Medulla oblongata (tissue), 1 donor: ENCODE data around the gene PPIL6.
A peak's percentile ranks its signal among the peaks of the same experiment; 100 is the strongest.

Experiments used
- DNase-seq: peaks from one replicate; pipeline ENCODE4 v3.0.0-alpha.2; 2015; ENCODE audit errors: extremely low spot score

PPIL6 gene

GRCh38 chr6:109449064-109449794 is 8.8 kb upstream of the PPIL6 start:
- DNase-seq, result no peak

DNA sequence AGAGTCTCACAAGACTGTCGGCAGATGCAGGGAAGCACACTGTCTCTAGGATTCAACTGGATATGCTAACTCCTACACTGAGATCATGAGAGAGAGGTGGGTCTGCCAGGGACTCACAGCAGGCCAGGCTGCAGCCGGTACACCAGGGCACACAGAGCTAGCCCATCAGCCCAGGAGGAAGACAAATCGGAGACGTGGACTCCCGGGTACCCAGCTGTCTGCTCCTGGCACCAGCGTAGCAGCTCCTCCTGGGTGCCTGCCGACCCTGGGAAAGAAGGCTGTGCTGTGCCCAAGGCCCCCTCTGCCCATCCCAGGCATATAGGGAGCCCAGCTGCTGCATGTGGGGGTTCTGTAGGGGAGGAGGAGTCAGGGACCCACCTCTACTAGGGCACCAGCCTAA is 8.2 kb upstream of the PPIL6 start:
- DNase-seq, result no peak

DNA sequence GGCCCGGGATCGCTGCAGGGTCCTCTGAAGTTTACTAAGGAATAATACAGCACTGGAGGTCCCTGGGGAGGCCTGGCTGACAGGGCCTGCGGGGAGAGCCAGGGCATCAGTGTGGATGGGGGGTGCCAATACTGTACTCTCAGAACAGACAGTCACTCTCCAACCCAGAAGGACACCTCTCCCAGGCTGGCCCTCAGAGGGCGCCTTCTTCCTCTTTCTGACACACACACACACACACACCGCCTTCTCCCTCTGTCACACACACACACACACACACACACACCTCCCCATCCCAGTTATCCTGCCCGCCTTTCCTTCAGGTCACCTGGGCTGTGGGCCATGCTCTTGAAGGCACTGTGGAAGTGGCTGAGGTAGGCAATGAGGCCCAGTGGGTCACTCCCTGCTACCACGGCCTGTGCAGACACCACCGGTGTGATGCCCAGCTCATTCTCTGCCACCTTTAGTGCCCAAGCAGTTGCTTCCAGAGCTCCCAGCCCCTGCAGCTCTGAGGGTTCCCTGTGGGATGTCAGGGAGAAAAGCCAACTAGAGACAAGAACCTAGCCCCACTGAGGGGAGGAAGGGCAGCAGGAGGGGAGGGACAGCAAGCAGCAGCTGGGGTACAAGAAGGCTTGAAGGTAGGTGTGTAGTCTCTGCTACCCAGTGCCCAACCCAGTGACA is 7.6 kb upstream of the PPIL6 start:
- no peak for DNase-seq

DNA sequence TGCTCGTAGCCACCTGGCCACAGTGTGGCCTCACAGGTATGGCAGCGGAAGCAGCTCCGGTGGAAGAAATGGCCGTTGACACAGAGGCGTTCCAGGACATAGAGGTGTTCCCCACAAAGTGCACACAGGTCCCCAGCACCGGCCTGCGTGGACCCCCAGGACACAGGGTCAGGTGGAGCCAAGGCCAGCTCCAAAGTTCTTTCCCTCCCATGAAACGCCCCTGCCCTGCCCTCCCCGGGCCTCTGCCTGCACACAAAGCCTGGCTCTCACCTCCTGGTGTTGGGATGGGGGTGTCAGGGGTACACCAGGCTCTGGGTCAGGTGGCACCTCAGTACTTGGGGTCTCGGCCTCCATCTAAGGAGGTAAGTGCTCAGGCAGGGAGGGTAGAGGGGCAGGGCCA is 6.7 kb upstream of the PPIL6 start:
- DNase-seq, result no peak

GRCh38 chr6:109446541-109446940 is 6.1 kb upstream of the PPIL6 start:
- DNase-seq, result no peak

- no peak for DNase-seq
Observed at GRCh38 chr6:109446072-109446471, 5.6 kb upstream of the PPIL6 start.

- no peak for DNase-seq
Observed at GRCh38 chr6:109445382-109445781, 5.0 kb upstream of the PPIL6 start.

- DNase-seq, result no peak
Observed at GRCh38 chr6:109443425-109443950, 3.1 kb upstream of the PPIL6 start.

DNA sequence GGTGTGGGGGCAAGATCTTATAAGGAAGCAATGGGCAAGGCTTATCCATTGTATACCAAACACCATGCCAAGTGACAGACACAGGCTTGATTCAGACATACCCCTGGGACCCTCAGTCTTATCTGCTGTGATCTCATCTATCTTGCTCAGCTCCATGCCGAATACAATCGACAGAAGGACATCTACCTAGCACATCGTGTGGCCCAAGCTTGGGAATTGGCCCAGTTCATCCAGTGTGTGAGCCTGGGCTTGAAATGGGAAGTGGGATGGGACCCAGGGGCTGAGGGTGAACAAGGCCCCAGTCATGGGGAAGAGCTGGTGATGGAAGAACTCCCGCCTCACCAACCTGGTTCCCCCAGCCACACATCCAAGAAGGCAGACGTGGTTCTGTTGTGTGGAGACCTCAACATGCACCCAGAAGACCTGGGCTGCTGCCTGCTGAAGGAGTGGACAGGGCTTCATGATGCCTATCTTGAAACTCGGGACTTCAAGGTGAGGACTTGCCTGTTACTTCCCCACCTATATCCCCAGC is 2.0 kb upstream of the PPIL6 start:
- no peak for DNase-seq

DNA sequence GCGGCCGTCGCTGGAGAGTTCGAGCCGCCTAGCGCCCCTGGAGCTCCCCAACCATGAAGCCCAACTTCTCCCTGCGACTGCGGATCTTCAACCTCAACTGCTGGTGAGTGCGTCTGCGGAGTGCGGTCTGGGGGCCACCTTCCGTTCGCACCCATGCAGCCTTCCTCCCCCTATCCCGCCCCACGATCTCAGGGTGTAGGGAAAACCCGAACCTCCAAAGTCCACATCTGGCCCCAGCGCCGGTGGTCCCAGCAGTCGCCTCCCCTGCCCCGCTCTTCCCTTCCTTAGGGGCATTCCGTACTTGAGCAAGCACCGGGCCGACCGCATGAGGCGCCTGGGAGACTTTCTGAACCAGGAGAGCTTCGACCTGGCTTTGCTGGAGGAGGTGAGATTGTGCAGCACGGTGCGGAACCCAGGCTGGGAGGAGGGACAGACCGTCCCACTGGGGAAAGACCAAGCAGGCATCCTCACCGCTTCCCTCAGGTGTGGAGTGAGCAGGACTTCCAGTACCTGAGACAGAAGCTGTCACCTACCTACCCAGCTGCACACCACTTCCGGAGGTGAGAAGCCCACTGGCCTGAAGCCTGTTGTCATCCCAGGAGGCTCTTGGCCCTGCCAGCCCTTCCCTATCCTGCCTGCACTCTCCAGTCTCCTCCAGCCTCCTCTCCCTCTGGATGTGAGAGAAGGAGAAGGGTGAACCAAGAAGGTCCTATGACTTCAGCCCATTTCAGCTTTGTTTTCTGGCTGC is 815 bp upstream of the PPIL6 start:
- DNase-seq, result no peak

DNA sequence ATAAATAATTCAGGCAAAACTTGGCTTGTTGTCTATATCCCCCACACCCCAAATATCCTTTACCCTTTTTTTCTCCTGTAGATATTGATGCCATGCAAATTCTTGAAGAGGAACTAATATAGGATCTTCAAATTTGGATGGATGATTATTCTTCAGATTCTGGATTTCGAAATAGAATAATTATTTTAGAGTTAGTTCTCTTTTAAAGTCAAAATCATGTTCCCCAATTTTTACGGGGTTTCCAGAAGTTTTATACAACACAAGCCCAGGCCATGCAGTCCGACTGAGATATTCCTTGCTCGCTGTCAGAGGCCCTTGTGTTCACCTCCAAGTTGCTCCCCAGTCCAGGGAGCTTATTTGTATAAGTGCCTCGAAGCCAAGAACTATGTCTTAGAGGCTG is 4.4 kb downstream of the PPIL6 start:
- no peak for DNase-seq

DNA sequence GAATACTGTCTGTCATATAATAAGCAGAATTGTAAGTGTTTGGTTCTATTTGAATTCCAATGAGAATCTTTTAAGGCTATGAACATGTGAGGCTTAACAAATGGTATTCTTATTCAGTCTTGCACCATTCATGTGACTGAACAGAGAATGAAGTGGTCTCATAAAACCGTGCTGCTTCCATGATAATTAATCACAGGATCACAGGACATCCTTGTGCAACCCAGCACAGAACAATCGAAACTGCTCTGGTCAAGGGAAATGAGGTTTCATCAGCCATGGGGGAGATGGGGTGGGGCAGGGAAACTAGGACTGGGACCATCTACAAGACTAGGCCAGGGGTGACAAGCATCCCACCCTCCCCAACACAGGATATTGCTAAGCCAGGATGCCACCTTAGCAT is 6.0 kb downstream of the PPIL6 start:
- no peak for DNase-seq

- no peak for DNase-seq
Observed at GRCh38 chr6:109429496-109429895, 10.9 kb downstream of the PPIL6 start.

DNA sequence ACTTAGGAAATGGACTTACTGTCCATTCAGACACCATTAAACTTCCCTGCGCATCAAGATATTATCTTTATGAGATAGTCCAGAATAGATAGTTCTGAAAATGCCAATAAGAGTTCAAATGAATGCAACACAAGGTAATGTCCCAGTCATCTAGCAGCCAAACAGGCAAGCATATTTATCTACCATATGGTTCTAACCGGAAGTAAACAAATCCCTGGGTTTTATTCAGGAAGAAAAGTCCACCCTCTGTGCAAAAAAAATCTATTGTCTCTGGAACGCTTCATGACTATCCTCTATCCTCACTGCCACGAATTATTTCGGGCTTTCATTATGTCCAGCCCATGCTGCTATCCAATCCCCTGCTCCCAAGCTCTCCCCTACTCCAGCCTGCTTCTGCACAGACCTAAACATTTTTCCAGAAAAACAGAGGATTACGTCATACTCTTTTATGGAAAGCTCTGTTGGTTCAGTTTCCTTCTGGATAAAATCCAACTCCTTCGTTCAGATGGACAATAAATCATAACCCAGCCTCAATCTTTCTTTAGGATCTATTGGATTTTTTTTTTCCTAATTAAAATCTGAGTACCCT is 11.4 kb downstream of the PPIL6 start:
- no peak for DNase-seq

- DNase-seq, result no peak
Observed at GRCh38 chr6:109424946-109425345, 15.5 kb downstream of the PPIL6 start.

DNA sequence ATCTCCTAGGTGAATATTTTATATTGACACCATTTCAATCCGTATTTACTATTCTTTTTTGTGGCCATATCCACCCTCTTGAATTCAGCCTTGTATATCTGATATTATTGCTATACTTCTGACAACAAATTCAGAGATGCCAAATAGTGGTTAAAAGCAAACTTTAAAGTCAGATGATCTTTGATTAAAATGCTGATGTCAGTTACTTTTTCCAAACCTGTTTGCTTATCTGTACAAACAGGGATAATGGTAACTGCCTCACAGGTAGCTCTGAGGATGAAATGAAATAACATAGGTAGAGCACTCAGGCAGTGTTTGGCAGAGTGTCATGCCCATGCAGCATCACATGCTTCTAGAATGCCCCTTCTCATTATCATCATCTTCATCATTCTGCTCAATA is 19.2 kb downstream of the PPIL6 start:
- no peak for DNase-seq

DNA sequence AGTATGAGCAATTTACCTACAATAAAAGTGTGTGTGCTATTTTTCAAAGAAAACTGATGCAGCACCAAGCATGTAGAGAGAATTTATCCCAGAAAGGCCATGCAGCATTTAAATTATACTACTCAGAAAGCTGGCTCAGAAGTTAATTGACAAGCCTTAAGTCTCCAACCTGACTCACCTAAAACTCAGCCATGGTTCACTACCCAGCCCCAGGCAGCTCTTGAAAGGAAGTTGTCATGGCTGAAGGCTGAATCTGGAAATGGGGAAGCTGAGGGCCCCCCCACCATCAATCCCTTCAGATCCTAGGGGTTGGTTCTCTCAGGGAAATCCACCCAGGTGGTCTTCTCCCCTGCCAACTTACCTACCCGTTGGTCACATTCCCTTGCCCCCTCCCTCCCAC is 19.7 kb downstream of the PPIL6 start:
- no peak for DNase-seq

GRCh38 chr6:109417646-109418045 is 22.8 kb downstream of the PPIL6 start:
- no peak for DNase-seq

DNA sequence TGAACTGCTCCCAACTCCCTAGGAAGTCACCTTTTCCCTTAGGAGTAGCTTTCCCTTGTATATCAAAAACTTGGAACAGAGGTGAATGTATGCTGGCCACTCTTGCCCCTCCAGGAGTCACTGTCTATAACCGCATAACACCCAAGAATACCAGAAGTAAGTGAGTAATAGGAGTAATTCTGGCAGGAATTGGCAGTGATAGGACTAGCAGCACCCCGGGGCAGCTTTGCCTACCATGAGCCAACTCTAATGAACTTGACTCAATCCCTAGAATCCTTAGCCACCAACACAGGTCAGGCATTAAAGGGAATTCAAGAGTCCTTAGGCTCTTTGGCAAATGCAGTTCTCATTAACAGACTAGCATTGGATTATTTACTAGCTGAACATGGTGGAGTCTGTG is 29.4 kb downstream of the PPIL6 start:
- DNase-seq, result no peak

GRCh38 chr6:109406196-109406595 is 34.2 kb downstream of the PPIL6 start:
- DNase-seq, result no peak

GRCh38 chr6:109397020-109397419 is 43.4 kb downstream of the PPIL6 start:
- peak; percentile 44 for DNase-seq
